Mesothelial cell of epicardium (in vitro differentiated cells): ENCODE results near the gene DIP2C. TPM values are rescaled to one million over a fixed set of nuclear protein-coding genes. Genes with fewer than 3 reads are reported as not detected.

Experiments used
- DNase-seq, 2 experiments: peaks; one replicate each; pipeline ENCODE4 v3.0.0; 2021; ENCODE audit warnings: low spot score in 2 of 2; ENCODE audit not compliant: unreplicated experiment in 2 of 2
- H3K27ac Mint-ChIP-seq: 2 replicates; pipeline ENCODE4 v1.8.0; 2021; ENCODE audit warnings: mixed read lengths
- H3K27me3 Mint-ChIP-seq: 2 replicates; pipeline ENCODE4 v1.8.0; 2021; ENCODE audit warnings: low read depth, mixed read lengths
- H3K36me3 Mint-ChIP-seq: 2 replicates; pipeline ENCODE4 v1.8.0; 2021; ENCODE audit warnings: mixed read lengths
- H3K4me1 Mint-ChIP-seq: 2 replicates; pipeline ENCODE4 v1.8.0; 2021; ENCODE audit warnings: mixed read lengths
- H3K4me3 Mint-ChIP-seq: 2 replicates; pipeline ENCODE4 v1.8.0; 2021; ENCODE audit warnings: mild to moderate bottlenecking, moderate library complexity, mixed read lengths
- H3K9me3 Mint-ChIP-seq: 2 replicates; pipeline ENCODE4 v1.8.0; 2021; ENCODE audit warnings: mixed read lengths
- total RNA-seq: library from RNA; stranded (reverse); gene quantifications from 3 replicates; pipeline ENCODE4 v1.2.1, GENCODE V29; 2021
- TF ChIP-seq, protein P1 (sequence below): fragments of 200-600 bp; sonication (generic); IDR thresholded peaks from one replicate; pipeline ENCODE4 v1.5.0; 2021; ENCODE audit warnings: antibody characterized with exemption; ENCODE audit not compliant: unreplicated experiment

DIP2C gene
- total RNA-seq, 1 donor from 2014 or later, result 30.3 TPM

GRCh38 chr10:310976-311639 lies 378.4 kb downstream of the DIP2C start:
- DNase-seq, result no peak
- no peaks in the 10 kb centered on the region for H3K27me3 Mint-ChIP-seq
- H3K9me3 Mint-ChIP-seq, result no peaks in the 10 kb centered on the region
- peaks cover 23% of the 10 kb centered on the region for H3K36me3 Mint-ChIP-seq
- no peak overlapping the region for H3K4me3 Mint-ChIP-seq
- no peak overlapping the region for H3K27ac Mint-ChIP-seq
- peaks cover 31% of the 10 kb centered on the region for H3K4me1 Mint-ChIP-seq
- TF ChIP-seq, protein P1, sequence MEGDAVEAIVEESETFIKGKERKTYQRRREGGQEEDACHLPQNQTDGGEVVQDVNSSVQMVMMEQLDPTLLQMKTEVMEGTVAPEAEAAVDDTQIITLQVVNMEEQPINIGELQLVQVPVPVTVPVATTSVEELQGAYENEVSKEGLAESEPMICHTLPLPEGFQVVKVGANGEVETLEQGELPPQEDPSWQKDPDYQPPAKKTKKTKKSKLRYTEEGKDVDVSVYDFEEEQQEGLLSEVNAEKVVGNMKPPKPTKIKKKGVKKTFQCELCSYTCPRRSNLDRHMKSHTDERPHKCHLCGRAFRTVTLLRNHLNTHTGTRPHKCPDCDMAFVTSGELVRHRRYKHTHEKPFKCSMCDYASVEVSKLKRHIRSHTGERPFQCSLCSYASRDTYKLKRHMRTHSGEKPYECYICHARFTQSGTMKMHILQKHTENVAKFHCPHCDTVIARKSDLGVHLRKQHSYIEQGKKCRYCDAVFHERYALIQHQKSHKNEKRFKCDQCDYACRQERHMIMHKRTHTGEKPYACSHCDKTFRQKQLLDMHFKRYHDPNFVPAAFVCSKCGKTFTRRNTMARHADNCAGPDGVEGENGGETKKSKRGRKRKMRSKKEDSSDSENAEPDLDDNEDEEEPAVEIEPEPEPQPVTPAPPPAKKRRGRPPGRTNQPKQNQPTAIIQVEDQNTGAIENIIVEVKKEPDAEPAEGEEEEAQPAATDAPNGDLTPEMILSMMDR, result no peak

DNA sequence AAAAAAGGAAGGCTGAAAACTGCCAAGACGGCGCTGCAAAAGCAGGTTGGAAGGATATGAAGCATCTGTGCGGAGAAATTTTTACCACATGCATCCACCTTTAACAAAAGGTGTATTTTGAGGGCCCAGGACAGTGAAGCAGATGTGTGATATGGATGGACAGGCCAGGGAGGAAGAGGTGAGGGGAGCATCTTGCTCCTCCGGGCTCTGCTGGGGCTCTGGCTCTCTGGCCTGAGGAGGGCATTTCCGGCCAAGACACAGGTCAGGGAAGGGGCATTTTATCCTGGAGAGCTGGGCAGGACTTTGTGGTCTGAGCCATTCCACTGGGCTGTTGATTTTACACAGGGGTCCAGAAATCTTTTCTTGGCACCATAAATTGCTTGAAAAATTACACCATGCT lies 379.1 kb downstream of the DIP2C start:
- Mint-ChIP-seq H3K27me3 (no peaks in the 10 kb centered on the region), H3K9me3 (no peaks in the 10 kb centered on the region)
- DNase-seq, result no peak

GRCh38 chr10:308572-309085 lies 380.8 kb downstream of the DIP2C start:
- H3K27ac Mint-ChIP-seq, result peak overlapping the region; percentile 60

More for the DNA sequence above, 379.1 kb downstream of the DIP2C start:
- no peak overlapping the region for H3K27ac Mint-ChIP-seq
- H3K36me3 Mint-ChIP-seq, result peaks cover 23% of the 10 kb centered on the region
- TF ChIP-seq, protein P1, result no peak
- no peak overlapping the region for H3K4me3 Mint-ChIP-seq
- peaks cover 28% of the 10 kb centered on the region for H3K4me1 Mint-ChIP-seq

GRCh38 chr10:308101-308500 lies 381.4 kb downstream of the DIP2C start:
- H3K4me1 Mint-ChIP-seq, result peaks cover 22% of the 10 kb centered on the region
- no peaks in the 10 kb centered on the region for H3K27me3 Mint-ChIP-seq
- TF ChIP-seq, protein P1, result no peak
- H3K4me3 Mint-ChIP-seq, result no peak overlapping the region
- DNase-seq, result no peak
- H3K27ac Mint-ChIP-seq, result peak overlapping the region; percentile 60
- no peaks in the 10 kb centered on the region for H3K9me3 Mint-ChIP-seq
- H3K36me3 Mint-ChIP-seq, result peaks cover 18% of the 10 kb centered on the region

More at GRCh38 chr10:308572-309085, 380.8 kb downstream of the DIP2C start:
- Mint-ChIP-seq H3K36me3 (peaks cover 21% of the 10 kb centered on the region), H3K4me1 (peaks cover 22% of the 10 kb centered on the region), H3K9me3 (no peaks in the 10 kb centered on the region), H3K27me3 (no peaks in the 10 kb centered on the region), H3K4me3 (no peak overlapping the region)
- no peak for DNase-seq
- TF ChIP-seq, protein P1, result no peak

- peaks cover 15% of the 10 kb centered on the region for H3K36me3 Mint-ChIP-seq
- no peaks in the 10 kb centered on the region for H3K9me3 Mint-ChIP-seq
- no peaks in the 10 kb centered on the region for H3K27me3 Mint-ChIP-seq
- DNase-seq, result no peak
- H3K4me1 Mint-ChIP-seq, result peaks cover 22% of the 10 kb centered on the region
- TF ChIP-seq, protein P1, result no peak
- peak overlapping the region; percentile 71 for H3K27ac Mint-ChIP-seq
- no peak overlapping the region for H3K4me3 Mint-ChIP-seq
Observed at GRCh38 chr10:307659-308058, 381.8 kb downstream of the DIP2C start.
